HepG2 (cell line): ENCODE data around the gene HES3.

Experiments used
- ASH2L ChIP-seq: fragments of 300-600, 200-600 bp; sonication (generic); IDR thresholded peaks from 2 replicates; pipeline ENCODE4 v1.7.0; 2017; ENCODE audit warnings: low read depth, mild to moderate bottlenecking, moderate library complexity, mixed read lengths, low read length; ENCODE audit not compliant: insufficient read length
- NCOR1 ChIP-seq: fragments of 200-600 bp; sonication (generic); IDR thresholded peaks from 2 replicates; pipeline ENCODE4 v1.7.0; 2017; ENCODE audit warnings: antibody characterized with exemption, low read length, borderline replicate concordance
- POLR2A ChIP-seq, 2 experiments: IDR thresholded peaks; 2 replicates each; pipeline ENCODE4 v1.6.1; 2011; ENCODE audit warnings: low read depth in 2 of 2, low read length in 2 of 2, mild to moderate bottlenecking in 1 of 2, moderate library complexity in 1 of 2; ENCODE audit not compliant: insufficient read depth in 1 of 2
- ZNF138 ChIP-seq: sonication (generic); formaldehyde crosslinking; IDR thresholded peaks from 2 replicates; pipeline ENCODE4 v1.5.0; 2020; ENCODE audit warnings: mild to moderate bottlenecking, low read depth, missing genetic modification reagents
- ZNF180 ChIP-seq: sonication (generic); formaldehyde crosslinking; IDR thresholded peaks from 2 replicates; pipeline ENCODE4 v1.4.0; 2020; ENCODE audit warnings: low read depth, missing genetic modification reagents, borderline replicate concordance
- ZNF558 ChIP-seq: sonication (generic); formaldehyde crosslinking; IDR thresholded peaks from 2 replicates; pipeline ENCODE4 v1.9.0; 2022; ENCODE audit warnings: mild to moderate bottlenecking, missing genetic modification reagents, borderline replicate concordance
- ZSCAN25 ChIP-seq: sonication (generic); formaldehyde crosslinking; IDR thresholded peaks from 2 replicates; pipeline ENCODE4 v1.8.0; 2022; ENCODE audit warnings: mild to moderate bottlenecking, missing genetic modification reagents
- TF ChIP-seq, protein P1 (sequence below): sonication (generic); formaldehyde crosslinking; IDR thresholded peaks from 2 replicates; pipeline ENCODE4 v1.8.1; 2023; ENCODE audit warnings: missing genetic modification reagents, inconsistent platforms, borderline replicate concordance

DNA sequence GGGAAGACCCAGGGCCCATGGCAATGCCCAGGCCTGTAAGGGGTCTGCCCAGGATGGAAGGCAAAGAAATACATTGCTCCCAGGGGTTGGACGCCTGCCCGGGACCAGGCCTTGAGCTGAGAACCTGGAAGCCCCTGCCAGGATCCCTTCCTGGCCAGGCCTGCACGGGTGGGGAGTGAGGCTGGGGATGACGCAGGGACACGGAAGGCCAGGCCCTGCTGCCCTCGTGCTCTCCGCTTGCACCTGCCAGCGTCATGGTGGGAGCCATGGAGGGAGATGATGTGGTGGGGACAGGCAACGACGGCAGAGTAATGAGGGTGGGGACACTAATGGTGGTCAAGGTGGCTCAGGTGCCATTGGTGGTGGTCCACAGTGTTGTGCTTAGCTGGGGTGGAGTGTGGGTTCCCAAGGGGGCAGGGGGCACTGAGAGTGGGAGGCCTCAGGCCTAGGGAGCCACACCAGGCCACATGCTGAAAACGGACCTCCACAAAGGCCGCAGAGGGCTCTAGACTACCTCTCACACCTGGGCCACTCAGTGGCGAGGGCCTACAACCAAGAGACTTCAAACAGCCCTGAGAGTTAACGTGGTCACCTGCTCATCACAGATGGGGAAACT lies 4.3 kb downstream of the HES3 start:
- TF ChIP-seq, protein P1, sequence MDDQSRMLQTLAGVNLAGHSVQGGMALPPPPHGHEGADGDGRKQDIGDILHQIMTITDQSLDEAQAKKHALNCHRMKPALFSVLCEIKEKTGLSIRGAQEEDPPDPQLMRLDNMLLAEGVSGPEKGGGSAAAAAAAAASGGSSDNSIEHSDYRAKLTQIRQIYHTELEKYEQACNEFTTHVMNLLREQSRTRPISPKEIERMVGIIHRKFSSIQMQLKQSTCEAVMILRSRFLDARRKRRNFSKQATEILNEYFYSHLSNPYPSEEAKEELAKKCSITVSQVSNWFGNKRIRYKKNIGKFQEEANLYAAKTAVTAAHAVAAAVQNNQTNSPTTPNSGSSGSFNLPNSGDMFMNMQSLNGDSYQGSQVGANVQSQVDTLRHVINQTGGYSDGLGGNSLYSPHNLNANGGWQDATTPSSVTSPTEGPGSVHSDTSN (CRISPR knock-in tag): no peak
- TF ChIP-seq ZSCAN25 (CRISPR knock-in tag): no peak
- no peak for TF ChIP-seq POLR2A (IDR thresholded peaks at IDR 0.05; ENCODE audit: insufficient read depth in 1 of 2, low read depth in 2 of 2, low read length in 2 of 2)
- TF ChIP-seq ASH2L: no peak
- no peak for TF ChIP-seq ZNF138 (CRISPR knock-in tag)
- TF ChIP-seq ZNF180 (CRISPR knock-in tag): no peak
- no peak for TF ChIP-seq NCOR1
- TF ChIP-seq ZNF558 (CRISPR knock-in tag): no peak
